Liver (tissue), 9 donors: ENCODE measurements around the gene ACACA. TPM values are rescaled to one million over a fixed set of nuclear protein-coding genes. Genes with fewer than 3 reads are reported as not detected.

ENCODE experiments used
- DNase-seq: peaks from one replicate; pipeline ENCODE4 v3.0.0-alpha.2; 2017; ENCODE audit warnings: low spot score
- H3K27ac ChIP-seq, 2 donors: one replicate each; pipeline ENCODE4 v1.7.0; 2013; ENCODE audit warnings: inconsistent platforms in 2 of 2, low read length in 2 of 2, control low read depth in 1 of 2, low read depth in 1 of 2, mild to moderate bottlenecking in 1 of 2
- H3K27me3 ChIP-seq, 4 donors: one replicate each; pipeline versions ENCODE4 v1.6.1 to v1.7.0; 2013; ENCODE audit warnings: low read length in 3 of 4, inconsistent platforms in 1 of 4, mild to moderate bottlenecking in 1 of 4, moderate library complexity in 1 of 4; ENCODE audit not compliant: control insufficient read depth in 4 of 4, insufficient read depth in 4 of 4
- H3K36me3 ChIP-seq, 4 donors: one replicate each; pipeline versions ENCODE4 v1.6.1 to v1.7.0; 2013; ENCODE audit warnings: low read length in 3 of 4, mild to moderate bottlenecking in 3 of 4, low read depth in 1 of 4, moderate library complexity in 1 of 4; ENCODE audit not compliant: control insufficient read depth in 4 of 4, insufficient read depth in 3 of 4
- H3K4me1 ChIP-seq, 4 donors: one replicate each; pipeline versions ENCODE4 v1.6.1 to v1.7.0; 2013; ENCODE audit warnings: low read length in 3 of 4, mild to moderate bottlenecking in 3 of 4, moderate library complexity in 1 of 4; ENCODE audit not compliant: control insufficient read depth in 4 of 4, insufficient read depth in 4 of 4
- H3K4me3 ChIP-seq, 3 donors: one replicate each; pipeline versions ENCODE4 v1.6.1 to v1.7.0; 2013; ENCODE audit warnings: low read length in 3 of 3, control low read depth in 1 of 3, low read depth in 1 of 3, mild to moderate bottlenecking in 1 of 3
- H3K9ac ChIP-seq, 2 donors: one replicate each; pipeline ENCODE4 v1.7.0; 2013; ENCODE audit warnings: low read length in 2 of 2, mild to moderate bottlenecking in 2 of 2, moderate library complexity in 2 of 2, control low read depth in 1 of 2, low read depth in 1 of 2
- H3K9me3 ChIP-seq, 4 donors: one replicate each; pipeline versions ENCODE4 v1.6.1 to v1.7.0; 2013; ENCODE audit warnings: low read length in 3 of 4; ENCODE audit not compliant: control insufficient read depth in 4 of 4
- EGR1 ChIP-seq, 2 donors: IDR thresholded peaks; 2 replicates each; pipeline ENCODE4 v1.6.1; 2016 to 2018; ENCODE audit warnings: antibody characterized with exemption in 2 of 2, low read depth in 2 of 2
- FOXA2 ChIP-seq: IDR thresholded peaks from 2 replicates; pipeline ENCODE4 v1.6.1; 2016; ENCODE audit warnings: antibody characterized with exemption
- GABPA ChIP-seq, 2 donors: IDR thresholded peaks in 1 of 2; conservative IDR thresholded peaks in 1 of 2; 2 replicates each; pipeline ENCODE4 v1.6.1; 2016; ENCODE audit warnings: antibody characterized with exemption in 2 of 2, mild to moderate bottlenecking in 1 of 2, moderate library complexity in 1 of 2
- HNF4A ChIP-seq, 2 donors: conservative IDR thresholded peaks; 2 replicates each; pipeline ENCODE4 v1.6.1; 2016; ENCODE audit warnings: antibody characterized with exemption in 2 of 2, mild to moderate bottlenecking in 2 of 2
- HNF4G ChIP-seq: IDR thresholded peaks from 2 replicates; pipeline ENCODE4 v1.6.1; 2016; ENCODE audit warnings: antibody characterized with exemption
- JUND ChIP-seq, 2 donors: IDR thresholded peaks; 2 replicates each; pipeline ENCODE4 v1.6.1; 2016; ENCODE audit warnings: antibody characterized with exemption in 2 of 2
- RAD21 ChIP-seq, 2 donors: IDR thresholded peaks; 2 replicates each; pipeline ENCODE4 v1.6.1; 2016; ENCODE audit warnings: antibody characterized with exemption in 2 of 2, mild to moderate bottlenecking in 2 of 2
- REST ChIP-seq: IDR thresholded peaks from 2 replicates; pipeline ENCODE4 v1.6.1; 2016; ENCODE audit warnings: antibody characterized with exemption, mild to moderate bottlenecking
- RXRA ChIP-seq, 2 donors: IDR thresholded peaks; 2 replicates each; pipeline ENCODE4 v1.6.1; 2017 to 2018; ENCODE audit warnings: antibody characterized with exemption in 2 of 2, mild to moderate bottlenecking in 1 of 2
- SP1 ChIP-seq: IDR thresholded peaks from 2 replicates; pipeline ENCODE4 v1.6.1; 2018; ENCODE audit warnings: antibody characterized with exemption, mild to moderate bottlenecking
- TAF1 ChIP-seq: conservative IDR thresholded peaks from 2 replicates; pipeline ENCODE4 v1.6.1; 2016; ENCODE audit warnings: antibody characterized with exemption, mild to moderate bottlenecking
- YY1 ChIP-seq: IDR thresholded peaks from 2 replicates; pipeline ENCODE4 v1.6.1; 2016; ENCODE audit warnings: antibody characterized with exemption, mild to moderate bottlenecking
- WGBS: extraction: QIAGEN DNeasy Blood & Tissue Kit; methylation state at CpG from one replicate; pipeline ENCODE4 v1.1.7; 2013; 5-methylcytosine and 5-hydroxymethylcytosine counted together
- polyA plus RNA-seq, 2 donors: library from polyadenylated mRNA; stranded (reverse) in 1 of 2; unstranded in 1 of 2; fragments of 200-250 nt in 1 of 2; fragments of >200 nt in 1 of 2; fragmentation: Nextera tagmentation in 1 of 2; extraction: Ambion mirVana in 1 of 2; gene quantifications; one replicate each; pipeline versions ENCODE4 v1.2.1 to v1.2.3, GENCODE V29; 2013 to 2015
- total RNA-seq, 2 donors: library from RNA; depleted of rRNA; stranded (reverse); fragments of >200 nt; gene quantifications; one replicate each; pipeline ENCODE4 v1.2.3, GENCODE V29; 2014
- TF ChIP-seq, protein P1 (sequence below): IDR thresholded peaks from 2 replicates; pipeline ENCODE4 v1.6.1; 2016; ENCODE audit warnings: antibody characterized with exemption
- donor health status: healthy.
- donor health status: healthy.
- donor health status: healthy.
- donor health status: healthy.
- donor health status: healthy.

The ACACA gene
- total and polyA plus RNA-seq, 4 donors, result 14.8 to 49.5 (median 31.2) TPM

- Histone ChIP-seq H3K27me3 (no peaks in the 10 kb centered on the region), H3K4me3 (no peak overlapping the region), H3K9ac (no peak overlapping the region), H3K4me1 (peaks cover 0 to 17% (median 10%) of the 10 kb centered on the region in 4 donors), H3K36me3 (peaks cover 5 to 45% (median 33%) of the 10 kb centered on the region in 4 donors), H3K9me3 (no peaks in the 10 kb centered on the region), H3K27ac (no peak overlapping the region)
- WGBS, result 94% methylated on average over 9 of the region's 9 CpGs
- no peak for DNase-seq
- TF ChIP-seq HNF4A (conservative IDR thresholded peaks at IDR 0.05) (no peak), EGR1 (IDR thresholded peaks at IDR 0.05; ENCODE audit: low read depth in 2 of 2) (no peak), RAD21 (IDR thresholded peaks at IDR 0.05) (no peak), HNF4G (no peak), REST (no peak), RXRA (IDR thresholded peaks at IDR 0.05) (no peak), SP1 (no peak), TAF1 (no peak), GABPA (IDR thresholded peaks at IDR 0.05 in 1 of 2, conservative IDR thresholded peaks at IDR 0.05 in 1 of 2) (no peak)
- TF ChIP-seq, protein P1, sequence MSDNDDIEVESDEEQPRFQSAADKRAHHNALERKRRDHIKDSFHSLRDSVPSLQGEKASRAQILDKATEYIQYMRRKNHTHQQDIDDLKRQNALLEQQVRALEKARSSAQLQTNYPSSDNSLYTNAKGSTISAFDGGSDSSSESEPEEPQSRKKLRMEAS, result no peak
These were observed 296.6 kb downstream of the ACACA start for GRCh38 chr17:37109731-37110710.

- WGBS, result 98% methylated on average over 5 of the region's 5 CpGs
- Histone ChIP-seq H3K9ac (no peak overlapping the region), H3K27ac (no peak overlapping the region), H3K4me1 (peaks cover 0 to 17% (median 10%) of the 10 kb centered on the region in 4 donors), H3K27me3 (no peaks in the 10 kb centered on the region), H3K36me3 (peaks cover 5 to 45% (median 35%) of the 10 kb centered on the region in 4 donors), H3K9me3 (no peaks in the 10 kb centered on the region), H3K4me3 (no peak overlapping the region)
- DNase-seq, result no peak
- TF ChIP-seq FOXA2 (no peak), RXRA (IDR thresholded peaks at IDR 0.05) (no peak), GABPA (IDR thresholded peaks at IDR 0.05 in 1 of 2, conservative IDR thresholded peaks at IDR 0.05 in 1 of 2) (no peak)
These were observed 297.5 kb downstream of the ACACA start for GRCh38 chr17:37109106-37109505.

- DNase-seq, result no peak
- no peaks in the 10 kb centered on the region for H3K9me3 ChIP-seq
- H3K4me3 ChIP-seq, result no peak overlapping the region
- peak overlapping the region; percentile 23 to 61 for H3K27ac ChIP-seq
- H3K27me3 ChIP-seq, result no peaks in the 10 kb centered on the region
- H3K4me1 ChIP-seq, result peaks cover 0 to 17% (median 10%) of the 10 kb centered on the region in 4 donors
- H3K36me3 ChIP-seq, result peaks cover 1 to 41% (median 27%) of the 10 kb centered on the region in 4 donors
- 67% methylated on average over 7 of the region's 7 CpGs for WGBS
- H3K9ac ChIP-seq, result peak overlapping the region in 1 of 2 donors; percentile 29
- TF ChIP-seq YY1, result peak; percentile 79
- TF ChIP-seq TAF1, result no peak
- TF ChIP-seq FOXA2, result peak; percentile 17
- TF ChIP-seq JUND (IDR thresholded peaks at IDR 0.05), result peak in 1 of 2 donors; percentile 28
- peak; percentile 46 to 70 for TF ChIP-seq RXRA (IDR thresholded peaks at IDR 0.05)
- peak; percentile 36 for TF ChIP-seq SP1
- peak; percentile 43 to 68 for TF ChIP-seq HNF4A (conservative IDR thresholded peaks at IDR 0.05)
- TF ChIP-seq HNF4G, result no peak
- TF ChIP-seq REST, result peak; percentile 42
- peak in 1 of 2 donors; percentile 8 for TF ChIP-seq GABPA (IDR thresholded peaks at IDR 0.05 in 1 of 2, conservative IDR thresholded peaks at IDR 0.05 in 1 of 2)
- TF ChIP-seq, protein P1, result peak; percentile 31
- peak; percentile 28 to 81 for TF ChIP-seq EGR1 (IDR thresholded peaks at IDR 0.05; ENCODE audit: low read depth in 2 of 2)
These were observed 299.1 kb downstream of the ACACA start for GRCh38 chr17:37107406-37108083.
